T-helper 22 cell (primary cell): ENCODE data around the gene EIF5A.

Experiments
- DNase-seq: peaks from one replicate; pipeline ENCODE4 v3.0.0-alpha.2; 2020; ENCODE audit warnings: low read depth

EIF5A gene

DNA sequence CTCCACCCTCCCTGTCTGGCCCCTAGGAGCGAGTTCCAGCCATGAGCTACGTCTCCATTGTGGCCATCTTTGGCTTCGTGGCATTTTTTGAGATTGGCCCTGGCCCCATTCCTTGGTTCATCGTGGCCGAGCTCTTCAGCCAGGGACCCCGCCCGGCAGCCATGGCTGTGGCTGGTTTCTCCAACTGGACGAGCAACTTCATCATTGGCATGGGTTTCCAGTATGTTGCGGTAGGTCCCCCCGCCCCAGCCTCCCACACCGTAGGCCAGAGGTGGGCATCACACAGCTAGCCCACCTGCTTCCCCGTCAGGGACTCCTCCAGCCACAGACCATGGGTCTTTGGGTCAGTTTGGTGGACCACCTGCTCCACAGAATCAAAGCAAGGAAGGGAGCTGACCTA, 21.7 kb upstream of the EIF5A start:
- no peak for DNase-seq

DNA sequence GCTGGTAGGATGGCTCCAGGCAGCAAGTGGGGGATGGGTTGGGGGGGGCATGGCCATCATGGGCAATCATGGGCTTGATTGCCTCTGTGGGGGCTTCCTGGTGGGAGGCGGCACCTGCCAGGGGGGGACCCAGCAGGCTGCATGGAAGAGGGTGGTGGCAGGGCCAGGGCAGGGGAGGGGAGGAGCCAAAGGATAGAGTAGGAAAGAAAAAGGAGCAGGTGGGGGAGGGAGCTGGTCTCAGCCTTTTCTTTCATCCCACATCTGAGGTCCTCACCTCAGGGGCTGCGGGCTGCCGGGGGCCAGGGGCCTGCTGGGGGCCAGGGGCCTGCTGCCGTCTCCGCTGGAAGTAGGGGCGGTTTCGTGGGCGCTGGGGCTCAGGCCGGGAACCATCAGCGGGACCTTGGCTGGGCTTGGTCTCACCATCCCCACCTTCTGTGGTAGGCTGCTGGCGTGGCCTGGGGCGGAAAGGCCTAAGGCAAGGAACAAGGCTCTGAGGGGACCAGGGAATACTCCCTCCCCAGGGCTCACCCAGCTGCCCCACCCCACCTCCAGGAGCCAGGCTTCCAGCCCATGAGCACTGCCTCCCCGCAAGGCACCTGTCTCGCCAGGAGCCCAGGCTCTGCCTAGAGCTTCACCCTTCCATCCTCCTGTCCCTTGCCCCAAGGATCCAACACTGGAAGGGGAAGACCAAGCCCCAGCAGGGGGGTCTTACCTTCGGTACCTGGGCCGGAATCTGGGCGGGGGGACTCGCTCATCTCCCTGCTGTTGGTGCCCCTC, 18.0 kb upstream of the EIF5A start:
- DNase-seq = no peak

GRCh38 chr17:7290166-7290565, 17.3 kb upstream of the EIF5A start:
- DNase-seq = no peak

DNA sequence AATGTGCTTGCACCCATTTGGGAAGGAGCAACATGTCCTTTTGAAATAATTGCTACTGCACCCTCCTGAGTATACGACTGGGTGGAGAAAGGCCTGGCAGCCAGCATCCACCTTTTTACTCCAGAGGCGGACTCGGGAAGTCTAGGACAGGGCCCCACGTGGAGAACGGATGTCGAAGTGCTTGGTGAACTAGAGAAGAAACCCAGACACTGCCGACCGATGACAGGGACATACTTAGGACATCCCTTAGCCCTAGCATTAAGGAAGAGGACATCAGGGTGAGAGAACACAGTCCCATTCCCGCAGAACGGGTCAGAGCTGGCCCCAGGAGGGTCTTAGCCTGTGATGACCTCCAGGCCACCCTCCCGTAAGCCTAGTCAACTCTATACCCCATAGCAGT, 16.7 kb upstream of the EIF5A start:
- no peak for DNase-seq

DNA sequence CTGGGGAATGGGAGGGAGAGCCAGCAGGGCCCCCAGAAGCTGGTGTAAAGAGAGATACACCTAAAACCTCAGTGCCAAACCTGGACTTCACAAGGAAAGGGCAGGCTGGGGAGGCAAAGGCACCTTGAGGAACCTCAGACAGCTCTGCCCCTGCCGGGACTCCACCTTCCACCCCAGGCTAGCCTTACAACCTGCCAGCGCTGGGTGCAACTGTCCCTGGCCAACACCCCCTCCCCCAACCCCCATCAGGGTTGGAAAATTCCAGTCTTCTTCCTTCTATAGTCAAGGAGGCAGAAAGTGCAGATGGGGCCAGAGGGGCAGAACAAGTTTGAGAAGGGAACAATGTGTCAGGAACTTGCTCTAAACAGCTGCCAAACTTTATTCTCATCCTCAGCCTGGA, 15.2 kb upstream of the EIF5A start:
- DNase-seq = no peak

GRCh38 chr17:7292729-7293128, 14.7 kb upstream of the EIF5A start:
- no peak for DNase-seq

DNA sequence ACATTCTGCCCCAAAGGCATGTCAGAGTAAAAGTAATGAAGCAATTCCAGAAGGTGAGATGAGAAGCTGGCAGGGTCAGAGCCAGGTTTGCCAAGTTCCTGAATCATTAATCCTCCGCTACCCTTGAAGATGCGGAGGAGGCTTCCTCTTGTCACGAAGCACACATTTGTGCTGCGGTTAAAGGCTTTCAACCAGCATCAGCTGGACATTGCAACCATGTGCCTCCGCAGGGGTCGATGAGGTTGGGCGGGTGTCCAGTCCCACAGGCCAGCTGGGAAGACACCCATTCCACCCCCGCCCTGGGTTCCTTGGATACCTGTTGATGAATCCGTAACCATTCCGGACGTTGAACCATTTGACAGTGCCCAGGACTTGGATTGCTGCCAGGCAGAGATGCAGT, 14.3 kb upstream of the EIF5A start:
- no peak for DNase-seq

GRCh38 chr17:7293816-7294613, 13.4 kb upstream of the EIF5A start:
- peak; percentile 29 for DNase-seq

GRCh38 chr17:7294614-7295153, 12.7 kb upstream of the EIF5A start, which contains the start of gene YBX2:
Gene YBX2, minus strand, starts transcription at chr17:7294639. Its CDS starts 139 bp downstream, at chr17:7294500.
- peak; percentile 76 for DNase-seq

GRCh38 chr17:7295230-7296180, 11.9 kb upstream of the EIF5A start:
- DNase-seq = no peak

- peak; percentile 30 for DNase-seq
Observed at GRCh38 chr17:7296189-7296861, 11.1 kb upstream of the EIF5A start.

DNA sequence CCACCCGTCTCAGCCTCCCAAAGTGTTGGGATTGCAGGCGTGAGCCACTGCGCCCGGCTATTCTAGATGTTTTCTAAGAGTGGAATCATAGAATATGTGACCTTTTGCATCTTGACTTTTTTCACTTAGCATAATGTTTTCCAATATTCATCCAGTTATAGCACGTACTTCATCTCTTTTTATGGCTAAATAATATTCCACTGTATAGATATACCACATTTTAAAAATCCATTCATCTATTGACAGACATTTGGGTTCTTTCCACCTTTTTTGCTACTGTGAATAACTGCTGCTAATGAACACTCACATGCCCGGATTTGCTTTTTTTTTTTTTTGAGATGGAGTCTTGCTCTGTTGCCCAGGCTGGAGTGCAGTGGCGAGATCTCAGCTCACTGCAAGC, 3.2 kb upstream of the EIF5A start:
- no peak for DNase-seq

GRCh38 chr17:7307686-7308624, 527 bp downstream of the EIF5A start:
- peak; percentile 43 for DNase-seq

GRCh38 chr17:7308625-7309433, 1.4 kb downstream of the EIF5A start:
- DNase-seq = peak; percentile 91

DNA sequence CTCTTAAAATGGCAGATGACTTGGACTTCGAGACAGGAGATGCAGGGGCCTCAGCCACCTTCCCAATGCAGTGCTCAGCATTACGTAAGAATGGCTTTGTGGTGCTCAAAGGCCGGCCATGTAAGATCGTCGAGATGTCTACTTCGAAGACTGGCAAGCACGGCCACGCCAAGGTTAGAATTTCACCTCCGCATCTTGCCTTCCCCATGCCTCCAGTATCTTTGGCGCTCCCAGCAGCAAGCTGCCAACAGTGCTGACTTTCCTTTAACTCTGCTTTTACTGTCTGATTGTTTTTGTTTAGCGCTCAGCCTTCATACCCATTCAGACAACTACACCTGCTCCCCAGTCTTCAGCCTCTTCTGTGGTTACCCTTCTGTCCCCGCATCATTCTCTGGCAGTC, 2.2 kb downstream of the EIF5A start:
- DNase-seq = no peak

GRCh38 chr17:7311110-7311705, 3.8 kb downstream of the EIF5A start:
- no peak for DNase-seq

DNA sequence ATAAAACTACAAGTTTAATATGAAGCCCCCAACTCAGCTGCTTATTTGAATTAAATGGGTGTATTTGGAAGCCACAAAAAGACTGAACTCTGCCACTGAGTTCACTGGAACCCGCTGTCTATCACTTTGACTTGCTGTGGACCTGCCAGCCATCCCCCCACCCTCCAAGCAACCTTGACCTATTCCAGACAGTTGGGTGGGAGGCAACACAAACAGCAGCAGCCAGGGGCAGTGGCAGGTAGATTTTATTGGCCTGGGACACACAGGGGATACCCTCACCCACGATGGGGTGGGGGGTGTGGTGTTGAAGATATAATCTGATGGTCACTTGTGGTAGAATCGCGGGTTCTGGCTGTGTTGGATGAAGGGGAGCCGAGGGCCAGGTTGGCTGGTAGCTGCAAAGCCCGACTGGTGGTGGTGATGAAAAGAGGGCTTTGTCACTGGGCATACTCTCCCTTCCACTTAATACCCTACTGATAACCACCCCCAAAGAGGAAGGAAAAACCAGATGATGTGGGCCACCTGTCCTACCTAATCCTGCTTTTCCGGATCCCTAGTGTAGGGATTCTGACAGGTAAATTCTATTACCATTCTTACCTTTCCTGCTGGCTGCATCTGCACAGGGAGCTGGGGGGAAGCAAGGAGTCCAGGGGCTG, 5.1 kb downstream of the EIF5A start:
- DNase-seq = no peak
